Measurements from ENCODE around the gene SEPSECS. TPM values are rescaled to one million over a fixed set of nuclear protein-coding genes. Genes with fewer than 3 reads are reported as not detected.

The SEPSECS gene
- polyA plus RNA-seq, 1 donor from 2014 or later = 6.5 TPM

DNA sequence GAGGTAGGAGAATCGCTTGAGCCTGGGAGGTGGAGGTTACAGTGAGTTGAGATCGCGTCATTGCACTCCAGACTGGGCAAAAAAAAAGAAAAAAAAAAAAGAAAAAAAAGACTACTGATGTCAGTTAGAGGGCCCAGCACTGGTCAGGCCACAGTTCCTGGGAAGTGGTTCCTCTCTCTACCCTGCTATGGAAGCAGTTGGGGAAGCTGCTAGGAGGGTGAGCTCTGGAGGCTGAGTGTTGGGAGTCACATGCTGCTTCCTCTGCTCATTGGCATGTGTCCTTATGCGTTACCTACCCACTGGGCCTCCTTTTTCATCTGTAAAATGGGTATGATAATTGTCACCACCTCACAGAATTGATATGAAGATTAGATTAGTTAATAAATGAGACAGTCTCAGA lies 50.7 kb downstream of the SEPSECS start:
- H3K27ac ChIP-seq (ENCODE audit: low read length) = no peak overlapping the region
- no peak overlapping the region for H3K4me2 ChIP-seq (ENCODE audit: low read length)
- H3K9ac ChIP-seq (ENCODE audit: low read length) = no peak overlapping the region
- H3K36me3 ChIP-seq (ENCODE audit: insufficient read depth, low read length) = no peaks in the 10 kb centered on the region
- H3K9me2 ChIP-seq (ENCODE audit: insufficient read depth, low read length) = no peaks in the 10 kb centered on the region
- no peaks in the 10 kb centered on the region for H3F3A ChIP-seq (ENCODE audit: insufficient read depth, low read length, poor library complexity, severe bottlenecking)
- H4K20me1 ChIP-seq (ENCODE audit: insufficient read depth) = no peaks in the 10 kb centered on the region
- no peak overlapping the region for H2AFZ ChIP-seq (ENCODE audit: low read depth, low read length)
- TF ChIP-seq TAF1 (IDR thresholded peaks at IDR 0.05; ENCODE audit: low read depth) (no peak), EP300 (conservative IDR thresholded peaks at IDR 0.05; ENCODE audit: poor library complexity, severe bottlenecking) (no peak), POLR2AphosphoS5 (IDR thresholded peaks at IDR 0.05) (no peak), EZH2 (IDR thresholded peaks at IDR 0.05; ENCODE audit: borderline replicate concordance, insufficient read depth, low read length, poor library complexity, severe bottlenecking) (no peak), SMC3 (conservative IDR thresholded peaks at IDR 0.05; ENCODE audit: poor library complexity) (no peak), MXI1 (conservative IDR thresholded peaks at IDR 0.05; ENCODE audit: poor library complexity, severe bottlenecking) (no peak), RAD21 (conservative IDR thresholded peaks at IDR 0.05) (no peak)
- TF ChIP-seq, protein P1, sequence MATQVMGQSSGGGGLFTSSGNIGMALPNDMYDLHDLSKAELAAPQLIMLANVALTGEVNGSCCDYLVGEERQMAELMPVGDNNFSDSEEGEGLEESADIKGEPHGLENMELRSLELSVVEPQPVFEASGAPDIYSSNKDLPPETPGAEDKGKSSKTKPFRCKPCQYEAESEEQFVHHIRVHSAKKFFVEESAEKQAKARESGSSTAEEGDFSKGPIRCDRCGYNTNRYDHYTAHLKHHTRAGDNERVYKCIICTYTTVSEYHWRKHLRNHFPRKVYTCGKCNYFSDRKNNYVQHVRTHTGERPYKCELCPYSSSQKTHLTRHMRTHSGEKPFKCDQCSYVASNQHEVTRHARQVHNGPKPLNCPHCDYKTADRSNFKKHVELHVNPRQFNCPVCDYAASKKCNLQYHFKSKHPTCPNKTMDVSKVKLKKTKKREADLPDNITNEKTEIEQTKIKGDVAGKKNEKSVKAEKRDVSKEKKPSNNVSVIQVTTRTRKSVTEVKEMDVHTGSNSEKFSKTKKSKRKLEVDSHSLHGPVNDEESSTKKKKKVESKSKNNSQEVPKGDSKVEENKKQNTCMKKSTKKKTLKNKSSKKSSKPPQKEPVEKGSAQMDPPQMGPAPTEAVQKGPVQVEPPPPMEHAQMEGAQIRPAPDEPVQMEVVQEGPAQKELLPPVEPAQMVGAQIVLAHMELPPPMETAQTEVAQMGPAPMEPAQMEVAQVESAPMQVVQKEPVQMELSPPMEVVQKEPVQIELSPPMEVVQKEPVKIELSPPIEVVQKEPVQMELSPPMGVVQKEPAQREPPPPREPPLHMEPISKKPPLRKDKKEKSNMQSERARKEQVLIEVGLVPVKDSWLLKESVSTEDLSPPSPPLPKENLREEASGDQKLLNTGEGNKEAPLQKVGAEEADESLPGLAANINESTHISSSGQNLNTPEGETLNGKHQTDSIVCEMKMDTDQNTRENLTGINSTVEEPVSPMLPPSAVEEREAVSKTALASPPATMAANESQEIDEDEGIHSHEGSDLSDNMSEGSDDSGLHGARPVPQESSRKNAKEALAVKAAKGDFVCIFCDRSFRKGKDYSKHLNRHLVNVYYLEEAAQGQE (IDR thresholded peaks at IDR 0.05; ENCODE audit: borderline replicate concordance) = no peak
- TF ChIP-seq, protein P2, sequence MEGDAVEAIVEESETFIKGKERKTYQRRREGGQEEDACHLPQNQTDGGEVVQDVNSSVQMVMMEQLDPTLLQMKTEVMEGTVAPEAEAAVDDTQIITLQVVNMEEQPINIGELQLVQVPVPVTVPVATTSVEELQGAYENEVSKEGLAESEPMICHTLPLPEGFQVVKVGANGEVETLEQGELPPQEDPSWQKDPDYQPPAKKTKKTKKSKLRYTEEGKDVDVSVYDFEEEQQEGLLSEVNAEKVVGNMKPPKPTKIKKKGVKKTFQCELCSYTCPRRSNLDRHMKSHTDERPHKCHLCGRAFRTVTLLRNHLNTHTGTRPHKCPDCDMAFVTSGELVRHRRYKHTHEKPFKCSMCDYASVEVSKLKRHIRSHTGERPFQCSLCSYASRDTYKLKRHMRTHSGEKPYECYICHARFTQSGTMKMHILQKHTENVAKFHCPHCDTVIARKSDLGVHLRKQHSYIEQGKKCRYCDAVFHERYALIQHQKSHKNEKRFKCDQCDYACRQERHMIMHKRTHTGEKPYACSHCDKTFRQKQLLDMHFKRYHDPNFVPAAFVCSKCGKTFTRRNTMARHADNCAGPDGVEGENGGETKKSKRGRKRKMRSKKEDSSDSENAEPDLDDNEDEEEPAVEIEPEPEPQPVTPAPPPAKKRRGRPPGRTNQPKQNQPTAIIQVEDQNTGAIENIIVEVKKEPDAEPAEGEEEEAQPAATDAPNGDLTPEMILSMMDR (IDR thresholded peaks at IDR 0.05; ENCODE audit: poor library complexity, severe bottlenecking) = no peak
- no peaks in the 10 kb centered on the region for H3K9me3 ChIP-seq (ENCODE audit: low read length)
- H3K27me3 ChIP-seq (ENCODE audit: insufficient read depth, low read depth, low read length) = no peaks in the 10 kb centered on the region
- H3K79me2 ChIP-seq (replicated peaks; ENCODE audit: insufficient read depth, low read length) = no peaks in the 10 kb centered on the region
- no peak overlapping the region for H3K4me3 ChIP-seq (ENCODE audit: low read length)

DNA sequence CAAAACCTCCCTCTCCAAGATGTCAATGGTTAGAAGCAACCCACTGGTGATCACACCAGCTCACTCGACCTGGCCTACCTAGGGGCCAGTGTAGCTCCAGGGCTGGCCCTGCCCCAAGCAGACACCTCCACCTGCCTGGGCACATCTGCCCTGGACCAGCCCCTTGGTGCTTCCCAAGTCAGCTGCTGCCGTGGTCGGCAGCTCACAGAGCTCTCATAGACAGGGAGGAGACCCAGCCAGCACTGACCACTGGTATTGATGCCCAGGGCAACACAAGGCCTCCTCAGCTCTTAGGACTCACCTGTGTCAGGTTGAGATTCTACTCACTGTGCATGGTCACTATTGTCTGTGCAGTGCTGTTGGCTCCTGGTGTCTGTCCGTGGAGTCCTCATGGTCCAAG lies 51.7 kb downstream of the SEPSECS start:
- Histone ChIP-seq H3K9ac (ENCODE audit: low read length) (no peak overlapping the region), H3F3A (ENCODE audit: insufficient read depth, low read length, poor library complexity, severe bottlenecking) (no peaks in the 10 kb centered on the region), H3K4me2 (ENCODE audit: low read length) (no peak overlapping the region), H3K79me2 (replicated peaks; ENCODE audit: insufficient read depth, low read length) (no peaks in the 10 kb centered on the region), H3K9me2 (ENCODE audit: insufficient read depth, low read length) (no peaks in the 10 kb centered on the region), H3K9me3 (ENCODE audit: low read length) (no peaks in the 10 kb centered on the region), H4K20me1 (ENCODE audit: insufficient read depth) (no peaks in the 10 kb centered on the region), H3K27me3 (ENCODE audit: insufficient read depth, low read depth, low read length) (no peaks in the 10 kb centered on the region), H3K36me3 (ENCODE audit: insufficient read depth, low read length) (no peaks in the 10 kb centered on the region), H3K27ac (ENCODE audit: low read length) (no peak overlapping the region), H2AFZ (ENCODE audit: low read depth, low read length) (no peak overlapping the region), H3K4me3 (ENCODE audit: low read length) (no peak overlapping the region)
- TF ChIP-seq RAD21 (conservative IDR thresholded peaks at IDR 0.05) = no peak
- TF ChIP-seq EP300 (conservative IDR thresholded peaks at IDR 0.05; ENCODE audit: poor library complexity, severe bottlenecking) = no peak
- no peak for TF ChIP-seq SMC3 (conservative IDR thresholded peaks at IDR 0.05; ENCODE audit: poor library complexity)
- TF ChIP-seq POLR2AphosphoS5 (IDR thresholded peaks at IDR 0.05) = no peak
- TF ChIP-seq EZH2 (IDR thresholded peaks at IDR 0.05; ENCODE audit: borderline replicate concordance, insufficient read depth, low read length, poor library complexity, severe bottlenecking) = no peak
